Activated gamma-delta T cell (primary cell): ENCODE data around the gene ACY1.
A peak's percentile ranks its signal among the peaks of the same experiment; 100 is the strongest.
"Not testable (repeated sequence)": the region's sequence is repeated elsewhere in the genome, so short reads cannot be mapped to it uniquely, and the experiment has no call there.

Experiments used
- DNase-seq: peaks from one replicate; lab custom pipeline; 2025; lab: John Stamatoyannopoulos, UW

The ACY1 gene

DNA sequence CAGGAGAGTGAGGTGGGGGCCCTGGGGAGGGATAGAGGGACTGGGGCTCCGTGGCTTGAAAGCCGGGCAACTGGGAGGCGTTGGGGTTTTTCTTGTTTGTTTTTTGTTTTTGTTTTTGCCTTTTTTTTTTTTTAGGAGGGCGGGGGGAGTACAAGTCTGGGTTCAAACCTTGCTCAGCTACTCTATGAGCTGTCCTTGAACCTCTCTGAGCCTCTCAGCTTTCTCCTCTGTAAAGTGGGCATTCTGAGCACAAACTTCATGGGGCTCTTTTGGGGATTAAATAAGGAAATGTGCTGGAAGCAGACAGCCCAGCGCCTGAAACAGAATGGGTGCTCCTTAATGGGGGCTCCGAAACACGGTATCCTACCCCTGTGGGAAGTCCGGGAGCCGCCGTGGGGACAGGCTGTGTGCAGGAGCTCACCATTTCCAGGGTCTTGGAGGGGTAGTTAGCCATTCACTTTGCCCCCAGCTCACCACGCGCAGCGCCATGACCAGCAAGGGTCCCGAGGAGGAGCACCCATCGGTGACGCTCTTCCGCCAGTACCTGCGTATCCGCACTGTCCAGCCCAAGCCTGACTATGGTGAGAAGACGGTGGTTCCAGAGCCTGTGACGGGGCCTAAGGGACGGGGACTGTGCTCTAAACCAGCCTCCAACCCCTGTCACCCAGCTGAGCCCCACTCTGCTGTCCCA is 388 bp downstream of the ACY1 start:
- no peak for DNase-seq

- DNase-seq, result no peak
Observed at GRCh38 chr3:51984269-51984647, 923 bp downstream of the ACY1 start.

GRCh38 chr3:51985063-51985462 is 1.7 kb downstream of the ACY1 start:
- no peak for DNase-seq

GRCh38 chr3:51986010-51986947 is 2.9 kb downstream of the ACY1 start:
- no peak for DNase-seq

GRCh38 chr3:51987568-51987967 is 4.2 kb downstream of the ACY1 start:
- DNase-seq, result no peak

- no peak for DNase-seq
Observed at GRCh38 chr3:51988286-51989146, 5.2 kb downstream of the ACY1 start.

DNA sequence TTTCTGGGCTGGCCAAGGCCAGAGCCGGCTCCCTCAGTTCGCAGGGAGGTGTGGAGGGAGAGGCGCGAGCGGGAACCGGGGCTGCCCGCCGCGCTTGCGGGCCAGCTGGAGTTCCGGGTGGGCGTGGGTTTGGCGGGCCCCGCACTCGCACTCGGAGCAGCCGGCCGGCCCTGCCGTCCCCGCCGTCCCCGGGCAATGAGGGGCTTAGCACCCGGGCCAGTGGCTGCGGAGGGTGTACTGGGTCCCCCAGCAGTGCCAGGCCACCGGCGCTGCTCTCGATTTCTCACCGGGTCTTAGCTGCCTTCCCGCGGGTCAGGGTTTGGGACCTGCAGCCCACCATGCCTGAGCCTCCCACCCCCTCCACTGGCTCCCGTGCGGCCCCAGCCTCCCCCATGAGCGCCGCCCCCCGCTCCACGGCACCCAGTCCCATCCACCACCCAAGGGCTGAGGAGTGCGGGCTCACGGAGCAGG is 7.2 kb downstream of the ACY1 start:
- not testable (repeated sequence) for DNase-seq

DNA sequence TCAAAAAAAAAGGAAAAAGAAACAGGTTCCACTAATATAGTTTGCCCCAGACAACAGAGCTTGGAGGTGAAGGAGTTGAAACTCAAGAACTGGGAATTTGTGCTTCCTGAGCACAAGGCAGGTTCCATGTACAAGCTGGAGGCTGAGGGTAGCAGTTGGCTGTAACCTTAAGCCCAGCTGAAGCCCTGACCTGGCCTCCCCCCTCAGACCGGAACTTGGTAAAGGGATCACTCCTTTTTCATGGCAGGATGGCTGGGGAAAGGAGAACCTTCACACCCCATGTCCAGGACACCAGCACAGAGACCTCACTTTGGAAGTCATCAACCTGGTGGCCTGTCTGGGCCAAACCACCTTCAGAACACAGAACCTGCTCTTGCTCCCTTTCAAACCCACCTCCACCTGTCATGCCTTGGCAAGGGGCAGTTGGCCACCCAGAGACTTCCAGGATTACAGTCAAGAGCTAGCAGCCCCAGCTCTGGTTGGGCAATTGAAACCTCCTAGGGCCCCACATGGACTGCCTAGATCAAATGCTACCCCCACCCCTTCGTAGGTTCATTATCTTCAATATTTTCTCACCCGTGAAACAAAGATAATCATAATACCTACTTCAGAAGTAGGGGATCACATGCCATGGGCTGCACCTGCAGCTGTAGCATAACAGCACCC is 8.8 kb downstream of the ACY1 start:
- no peak for DNase-seq

GRCh38 chr3:51993657-51994056 is 10.3 kb downstream of the ACY1 start:
- DNase-seq, result not testable (repeated sequence)

- DNase-seq, result no peak
Observed at GRCh38 chr3:51994530-51994929, 11.2 kb downstream of the ACY1 start.

GRCh38 chr3:51995346-51996163 is 12.2 kb downstream of the ACY1 start, which contains the start of gene RPL29:
RPL29 (minus strand) TSS chr3:51995895; CDS start chr3:51995461, 434 bp downstream.
- peak; percentile 42 for DNase-seq

GRCh38 chr3:51997172-51997571 is 13.8 kb downstream of the ACY1 start:
- no peak for DNase-seq

DNA sequence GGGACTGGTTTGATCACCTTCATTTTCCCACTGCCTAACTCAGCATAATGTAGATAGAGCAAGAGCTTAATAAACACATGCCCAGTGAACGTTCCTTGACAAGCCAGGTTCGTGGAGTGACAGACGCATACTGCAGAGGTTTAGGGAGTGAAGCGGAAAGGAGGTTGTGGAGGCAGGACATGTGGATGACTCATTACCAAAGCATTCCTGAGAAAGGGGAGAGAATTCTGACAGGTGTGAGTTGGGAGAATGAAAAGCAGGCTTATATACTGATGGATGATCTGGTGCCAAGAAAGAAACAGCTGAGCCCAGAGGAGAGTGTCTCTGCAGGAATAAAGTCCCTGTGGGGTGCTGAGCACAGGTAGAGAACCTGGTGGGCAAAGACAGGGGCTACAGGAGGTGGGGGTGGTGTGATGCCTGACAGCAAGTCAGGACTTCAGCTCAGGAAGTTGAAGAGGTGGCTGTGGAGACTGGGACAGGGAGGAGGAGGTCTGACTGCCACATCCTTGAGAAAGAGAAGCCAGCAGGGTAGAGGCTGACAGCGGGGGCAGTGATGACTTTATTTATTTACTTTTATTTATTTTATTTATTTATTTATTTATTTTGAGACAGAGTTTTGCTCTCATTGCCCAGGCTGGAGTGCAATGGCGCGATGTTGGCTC is 14.7 kb downstream of the ACY1 start:
- DNase-seq, result no peak

DNA sequence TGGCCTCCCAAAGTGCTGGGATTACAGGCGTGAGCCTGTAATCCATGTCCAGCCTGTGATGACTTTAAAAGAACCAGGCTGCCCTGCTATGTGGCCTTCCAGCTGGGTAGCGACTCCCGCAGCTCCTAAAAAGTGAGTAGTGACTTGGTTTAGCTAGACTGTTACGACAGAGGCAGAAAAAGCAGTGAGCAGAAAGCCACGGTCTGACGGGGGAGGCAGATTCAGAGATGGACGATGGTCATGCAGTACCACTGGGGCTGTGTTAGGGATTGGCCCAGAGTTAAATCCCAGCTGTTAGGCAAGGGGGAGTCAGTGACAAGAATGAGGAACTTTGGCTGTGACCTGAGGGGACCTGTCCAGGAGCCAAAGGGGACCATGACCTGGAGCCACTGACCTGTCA is 15.4 kb downstream of the ACY1 start:
- no peak for DNase-seq

GRCh38 chr3:51999846-52000245 is 16.5 kb downstream of the ACY1 start:
- DNase-seq, result no peak

DNA sequence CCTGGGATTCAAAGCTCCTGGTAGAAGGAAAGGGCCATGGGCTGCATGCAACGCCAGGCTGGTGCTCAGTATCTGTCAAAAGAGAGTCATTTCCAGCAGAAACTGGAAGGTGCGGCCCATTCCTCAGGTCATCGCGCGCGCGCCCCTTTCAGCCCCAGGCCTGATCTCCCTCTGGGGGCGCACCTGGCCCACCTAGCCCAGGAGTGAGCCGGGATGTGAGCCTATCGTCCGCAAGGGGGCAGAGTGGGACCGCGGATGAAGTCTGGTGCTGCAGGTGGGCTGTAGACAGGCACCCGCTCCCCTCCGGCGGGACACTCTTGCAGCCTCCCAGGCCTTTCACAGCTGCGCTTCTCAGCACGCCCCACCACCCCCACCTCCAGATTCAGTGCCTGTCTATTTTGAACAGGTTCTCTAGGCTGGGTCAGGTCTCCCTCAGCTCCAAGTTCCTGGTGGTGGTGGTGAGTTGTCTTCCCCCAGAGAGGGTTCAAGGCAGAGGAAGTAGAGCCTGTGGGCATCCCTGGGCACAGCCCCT is 18.2 kb downstream of the ACY1 start:
- peak; percentile 56 for DNase-seq

DNA sequence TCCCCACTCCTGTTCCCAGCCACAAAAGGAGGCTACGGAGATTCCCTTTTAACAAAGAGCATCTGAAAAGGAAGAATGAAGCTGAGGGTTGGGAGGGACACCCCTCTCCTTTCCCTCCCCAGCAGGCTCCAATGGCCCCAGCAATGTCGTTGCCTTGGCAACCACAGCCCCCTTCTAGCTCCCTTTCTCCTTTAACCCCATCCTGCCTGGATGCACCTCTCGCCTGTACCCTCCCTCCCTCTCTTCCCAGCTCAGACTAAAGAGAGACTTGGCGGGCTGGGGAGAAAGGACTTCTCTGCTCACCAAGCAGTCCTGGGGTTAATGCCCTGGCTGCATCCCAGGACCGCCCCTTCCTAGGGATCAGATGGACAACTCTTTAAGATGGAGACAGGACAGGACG is 19.4 kb downstream of the ACY1 start:
- DNase-seq, result no peak

DNA sequence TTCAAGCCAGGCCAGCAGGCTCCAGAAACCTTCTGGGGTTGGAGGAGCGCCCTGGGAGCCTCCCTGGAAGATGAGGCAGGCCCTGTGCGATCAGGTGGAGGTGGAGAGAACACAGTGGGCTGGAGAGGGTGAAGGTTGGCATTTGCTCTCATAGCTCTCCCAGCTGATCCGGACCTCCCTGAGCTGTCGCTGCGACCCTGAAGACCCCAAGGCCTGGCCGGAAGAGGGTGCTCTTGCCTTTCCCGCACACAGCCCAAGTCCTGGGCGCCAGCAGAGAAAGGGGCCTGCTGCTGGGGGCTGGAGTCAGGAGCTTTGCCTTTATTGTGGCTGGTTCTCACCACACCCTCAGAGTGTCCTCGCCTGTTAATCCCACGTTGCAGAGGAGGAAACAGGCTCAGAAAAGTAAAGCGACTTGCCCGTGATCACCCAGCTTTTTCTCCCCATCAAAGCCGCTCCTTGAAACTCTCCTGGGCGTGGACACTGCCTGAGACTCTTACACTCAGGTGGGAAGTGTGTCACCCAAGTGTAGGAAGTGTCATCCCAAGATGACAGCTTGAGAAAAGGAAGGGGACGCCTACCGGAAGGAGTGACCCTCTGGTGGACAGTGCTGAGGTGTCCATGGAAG is 20.9 kb downstream of the ACY1 start:
- DNase-seq, result no peak

DNA sequence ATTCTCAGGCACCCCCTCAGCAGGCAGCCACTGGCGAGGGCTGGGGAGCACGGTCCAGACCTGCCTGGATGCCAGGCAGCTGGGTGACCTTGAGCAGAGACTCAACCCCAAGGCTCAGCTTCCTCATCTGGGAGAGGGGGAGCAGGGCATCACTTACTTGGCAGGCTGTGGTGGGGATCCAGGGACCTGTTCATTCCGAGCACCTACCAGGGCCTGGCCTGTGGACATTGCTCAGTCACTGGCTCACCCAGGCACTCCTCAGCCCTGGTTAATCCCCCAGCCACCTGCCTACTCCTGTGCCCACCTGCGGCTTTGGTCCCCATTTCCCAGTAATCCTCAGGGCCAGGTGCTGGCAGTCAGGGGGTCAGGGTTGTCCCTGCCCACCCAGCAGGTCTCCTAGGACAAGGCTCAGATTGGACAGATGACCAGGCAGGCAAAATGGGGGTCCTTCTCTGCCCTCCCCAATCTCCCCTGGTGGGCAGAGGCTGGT is 21.6 kb downstream of the ACY1 start:
- no peak for DNase-seq
